ENCODE measurements around the gene NR1D2. TPM values are rescaled to one million over a fixed set of nuclear protein-coding genes. Genes with fewer than 3 reads are reported as not detected.

Gene NR1D2
- total RNA-seq, 2 experiments from 2014 or later: 5.0 to 5.7 TPM

- Histone ChIP-seq H4K20me1 (ENCODE audit: insufficient read depth, low read length) (no peaks in the 10 kb centered on the region), H3K9me2 (ENCODE audit: insufficient read depth, low read length) (no peaks in the 10 kb centered on the region), H3K36me3 (ENCODE audit: insufficient read depth, low read length) (no peaks in the 10 kb centered on the region), H3K4me2 (ENCODE audit: low read length) (no peak overlapping the region), H3K4me1 (ENCODE audit: insufficient read depth, low read length, poor library complexity, severe bottlenecking) (no peaks in the 10 kb centered on the region), H2AFZ (ENCODE audit: low read length) (no peak overlapping the region), H3K79me2 (ENCODE audit: insufficient read depth, low read depth, low read length) (no peaks in the 10 kb centered on the region), H3K9me3 (ENCODE audit: low read length) (no peaks in the 10 kb centered on the region), H3K27ac (ENCODE audit: low read depth, low read length, poor library complexity, severe bottlenecking) (no peak overlapping the region), H3K4me3 (ENCODE audit: low read depth, low read length, poor library complexity, severe bottlenecking) (no peak overlapping the region)
- TF ChIP-seq CTCF (conservative IDR thresholded peaks at IDR 0.05; ENCODE audit: low read length) (no peak), EZH2phosphoT487 (IDR thresholded peaks at IDR 0.05; ENCODE audit: borderline replicate concordance, low read depth, low read length) (no peak)
- CTCF ChIA-PET (ENCODE audit: unreplicated experiment): no interaction called here
- intact Hi-C loops (cut with micrococcal nuclease; ENCODE audit: unreplicated experiment): no loop called here
- POLR2A ChIA-PET: interaction anchor here (1.1 to 1.3 kb wide), 2 partner anchors 10 to 54 kb away, joined by 4 read pairs; no protein-coding TSS in a partner anchor
- DNase-seq (ENCODE audit: low spot score): no peak
- BruUV-seq (replicated peaks): no TSS peak
These were observed 36.9 kb downstream of the NR1D2 start for GRCh38 chr3:23981955-23982354.

GRCh38 chr3:23984934-23985333, 39.8 kb downstream of the NR1D2 start:
- Histone ChIP-seq H2AFZ (ENCODE audit: low read length) (no peak overlapping the region), H3K9me3 (ENCODE audit: low read length) (no peaks in the 10 kb centered on the region), H3K79me2 (ENCODE audit: insufficient read depth, low read depth, low read length) (no peaks in the 10 kb centered on the region), H3K4me3 (ENCODE audit: low read depth, low read length, poor library complexity, severe bottlenecking) (no peak overlapping the region), H3K9me2 (ENCODE audit: insufficient read depth, low read length) (no peaks in the 10 kb centered on the region), H3K4me2 (ENCODE audit: low read length) (no peak overlapping the region), H3K4me1 (ENCODE audit: insufficient read depth, low read length, poor library complexity, severe bottlenecking) (no peaks in the 10 kb centered on the region), H3K36me3 (ENCODE audit: insufficient read depth, low read length) (no peaks in the 10 kb centered on the region), H4K20me1 (ENCODE audit: insufficient read depth, low read length) (no peaks in the 10 kb centered on the region), H3K27ac (ENCODE audit: low read depth, low read length, poor library complexity, severe bottlenecking) (no peak overlapping the region)
- POLR2A ChIA-PET: interaction anchor here (0.6 to 0.8 kb wide), 3 partner anchors 11 to 233 kb away, joined by 3 read pairs; no protein-coding TSS in a partner anchor
- TF ChIP-seq CTCF (conservative IDR thresholded peaks at IDR 0.05; ENCODE audit: low read length): no peak
- TF ChIP-seq EZH2phosphoT487 (IDR thresholded peaks at IDR 0.05; ENCODE audit: borderline replicate concordance, low read depth, low read length): no peak
- no TSS peak for BruUV-seq (replicated peaks)
- no peak for DNase-seq (ENCODE audit: low spot score)
- CTCF ChIA-PET (ENCODE audit: unreplicated experiment): no interaction called here
- intact Hi-C loops (cut with micrococcal nuclease; ENCODE audit: unreplicated experiment): no loop called here

- H2AFZ ChIP-seq (ENCODE audit: low read length): no peak overlapping the region
- POLR2A ChIA-PET: interaction anchor here (0.6 to 0.8 kb wide), 3 partner anchors 12 to 320 kb away, joined by 3 read pairs; no protein-coding TSS in a partner anchor
- H4K20me1 ChIP-seq (ENCODE audit: insufficient read depth, low read length): no peaks in the 10 kb centered on the region
- no peak overlapping the region for H3K4me3 ChIP-seq (ENCODE audit: low read depth, low read length, poor library complexity, severe bottlenecking)
- no peaks in the 10 kb centered on the region for H3K9me3 ChIP-seq (ENCODE audit: low read length)
- no peaks in the 10 kb centered on the region for H3K79me2 ChIP-seq (ENCODE audit: insufficient read depth, low read depth, low read length)
- CTCF ChIA-PET (ENCODE audit: unreplicated experiment): no interaction called here
- no TSS peak for BruUV-seq (replicated peaks)
- TF ChIP-seq EZH2phosphoT487 (IDR thresholded peaks at IDR 0.05; ENCODE audit: borderline replicate concordance, low read depth, low read length) (no peak), CTCF (conservative IDR thresholded peaks at IDR 0.05; ENCODE audit: low read length) (no peak)
- no peaks in the 10 kb centered on the region for H3K4me1 ChIP-seq (ENCODE audit: insufficient read depth, low read length, poor library complexity, severe bottlenecking)
- no peaks in the 10 kb centered on the region for H3K9me2 ChIP-seq (ENCODE audit: insufficient read depth, low read length)
- H3K36me3 ChIP-seq (ENCODE audit: insufficient read depth, low read length): no peaks in the 10 kb centered on the region
- H3K4me2 ChIP-seq (ENCODE audit: low read length): no peak overlapping the region
- H3K27ac ChIP-seq (ENCODE audit: low read depth, low read length, poor library complexity, severe bottlenecking): no peak overlapping the region
- intact Hi-C loops (cut with micrococcal nuclease; ENCODE audit: unreplicated experiment): no loop called here
- no peak for DNase-seq (ENCODE audit: low spot score)
These were observed 40.9 kb downstream of the NR1D2 start for GRCh38 chr3:23985747-23986544.

Measured in OCI-LY7 (cell line).